Neuron (in vitro differentiated cells): Measurements from ENCODE around the gene CCSER1.
"Not testable (repeated sequence)": the region's sequence is repeated elsewhere in the genome, so short reads cannot be mapped to it uniquely, and the experiment has no call there.

ENCODE experiments used
- H2AFZ ChIP-seq: one replicate; pipeline ENCODE4 v1.6.1; 2013; ENCODE audit warnings: low read depth, mild to moderate bottlenecking, inconsistent platforms, low read length, moderate library complexity
- H3K27me3 ChIP-seq: one replicate; pipeline ENCODE4 v1.6.1; 2013; ENCODE audit warnings: low read length; ENCODE audit not compliant: insufficient read depth
- H3K36me3 ChIP-seq: one replicate; pipeline ENCODE4 v1.6.1; 2013; ENCODE audit warnings: low read length; ENCODE audit not compliant: insufficient read depth
- H3K4me1 ChIP-seq: one replicate; pipeline ENCODE4 v1.6.1; 2013; ENCODE audit warnings: low read length; ENCODE audit not compliant: insufficient read depth
- H3K4me3 ChIP-seq: 2 replicates; pipeline ENCODE4 v1.5.1; 2013; ENCODE audit warnings: mild to moderate bottlenecking, low read length, moderate library complexity
- H3K9me3 ChIP-seq: one replicate; pipeline ENCODE4 v1.6.1; 2013; ENCODE audit warnings: low read length

The CCSER1 gene

DNA sequence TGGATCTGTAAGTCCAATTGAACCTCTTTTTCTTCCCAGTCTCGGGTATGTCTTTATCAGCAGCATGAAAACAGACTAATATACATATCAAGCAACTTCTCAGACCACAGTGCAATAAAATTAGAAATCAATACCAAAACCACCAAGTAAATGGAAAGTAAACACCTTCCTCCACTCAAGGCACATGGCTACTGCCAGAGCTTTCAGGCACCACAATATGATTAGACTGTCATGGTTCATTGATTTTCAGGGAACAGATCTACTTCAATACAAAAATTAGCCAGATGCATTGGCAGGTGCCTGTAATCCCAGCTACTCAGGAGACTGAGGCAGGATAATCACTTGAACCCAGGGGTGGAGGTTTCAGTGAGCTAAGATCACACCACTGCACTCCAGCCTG lies 776.2 kb downstream of the CCSER1 start:
- H3K9me3 ChIP-seq, H3K27me3 ChIP-seq, H2AFZ ChIP-seq, H3K4me3 ChIP-seq, H3K36me3 ChIP-seq, H3K4me1 ChIP-seq: not testable (repeated sequence)

DNA sequence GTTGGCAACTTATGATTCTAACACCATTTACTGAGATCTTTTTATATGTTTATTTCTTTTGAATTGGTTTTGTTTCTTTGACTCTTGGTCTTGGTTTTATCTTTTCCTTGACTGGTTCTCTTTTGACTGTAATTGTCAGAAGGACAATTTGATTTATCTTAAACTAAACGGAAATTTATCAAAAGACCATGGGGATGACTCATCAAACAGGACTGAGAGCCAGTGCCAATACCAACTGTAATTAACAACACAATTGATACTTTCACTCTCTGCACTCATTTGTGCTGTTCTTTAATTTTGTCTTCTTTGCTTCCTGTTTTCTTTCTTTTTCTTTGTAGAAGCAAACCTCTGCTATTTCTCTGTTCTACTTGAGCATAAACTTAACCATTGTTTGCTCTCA lies 776.8 kb downstream of the CCSER1 start:
- no peaks in the 10 kb centered on the region for H3K4me1 ChIP-seq
- H3K4me3 ChIP-seq, result no peak overlapping the region
- no peaks in the 10 kb centered on the region for H3K9me3 ChIP-seq
- H2AFZ ChIP-seq, result no peak overlapping the region
- H3K27me3 ChIP-seq, result no peaks in the 10 kb centered on the region
- no peaks in the 10 kb centered on the region for H3K36me3 ChIP-seq

DNA sequence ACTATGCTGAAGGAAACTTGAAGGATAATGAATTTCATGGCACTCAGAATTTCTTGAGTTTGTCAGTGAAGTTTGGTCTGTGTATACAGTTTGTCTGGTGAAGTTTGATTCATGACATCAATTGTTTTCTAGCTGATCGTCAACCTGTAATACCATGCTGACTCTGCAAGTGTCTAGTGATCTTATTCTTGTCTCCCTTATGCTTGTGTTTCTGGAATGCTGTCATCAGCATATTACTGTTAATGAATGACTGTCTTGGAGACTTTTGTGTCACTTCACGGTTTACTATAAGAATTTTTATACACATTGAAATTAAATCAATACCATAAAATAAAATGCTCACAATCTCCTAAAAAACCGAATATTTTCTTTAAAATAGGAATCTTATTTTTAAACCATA lies 779.0 kb downstream of the CCSER1 start:
- Histone ChIP-seq H3K9me3 (no peaks in the 10 kb centered on the region), H3K4me3 (no peak overlapping the region)

DNA sequence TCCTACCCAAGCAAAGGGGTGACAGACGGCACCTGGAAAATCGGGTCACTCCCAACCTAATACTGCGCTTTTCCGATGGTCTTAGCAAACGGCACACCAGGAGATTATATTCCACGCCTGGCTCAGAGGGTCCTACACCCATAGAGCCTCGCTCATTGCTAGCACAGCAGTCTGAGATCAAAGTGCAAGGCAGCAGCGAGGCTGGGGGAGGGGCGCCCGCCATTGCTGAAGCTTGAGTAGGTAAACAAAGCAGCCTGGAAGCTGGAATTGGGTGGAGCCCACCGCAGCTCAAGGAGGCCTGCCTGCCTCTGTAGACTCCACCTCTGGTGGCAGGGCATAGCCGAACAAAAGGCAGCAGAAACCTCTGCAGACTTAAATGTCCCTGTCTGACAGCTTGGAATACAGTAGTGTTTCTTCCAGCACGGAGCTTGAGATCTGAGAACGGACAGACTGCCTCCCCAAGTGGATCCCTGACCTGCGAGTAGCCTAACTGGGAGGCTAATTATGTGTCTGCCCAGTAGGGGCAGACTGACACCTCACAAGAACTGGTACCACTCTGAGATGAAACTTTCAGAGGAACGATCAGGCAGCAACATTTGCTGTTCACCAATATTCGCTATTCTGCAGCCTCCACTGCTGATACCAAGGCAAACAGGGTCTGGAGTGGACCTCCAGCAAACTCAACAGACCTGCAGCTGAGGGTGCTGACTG lies 784.7 kb downstream of the CCSER1 start:
- H3K36me3 ChIP-seq, H3K27me3 ChIP-seq, H3K4me3 ChIP-seq, H3K4me1 ChIP-seq, H2AFZ ChIP-seq, H3K9me3 ChIP-seq: not testable (repeated sequence)

More for the DNA sequence above, 779.0 kb downstream of the CCSER1 start:
- H3K36me3 ChIP-seq, result no peaks in the 10 kb centered on the region
- H2AFZ ChIP-seq, result no peak overlapping the region
- no peaks in the 10 kb centered on the region for H3K27me3 ChIP-seq
- no peaks in the 10 kb centered on the region for H3K4me1 ChIP-seq

DNA sequence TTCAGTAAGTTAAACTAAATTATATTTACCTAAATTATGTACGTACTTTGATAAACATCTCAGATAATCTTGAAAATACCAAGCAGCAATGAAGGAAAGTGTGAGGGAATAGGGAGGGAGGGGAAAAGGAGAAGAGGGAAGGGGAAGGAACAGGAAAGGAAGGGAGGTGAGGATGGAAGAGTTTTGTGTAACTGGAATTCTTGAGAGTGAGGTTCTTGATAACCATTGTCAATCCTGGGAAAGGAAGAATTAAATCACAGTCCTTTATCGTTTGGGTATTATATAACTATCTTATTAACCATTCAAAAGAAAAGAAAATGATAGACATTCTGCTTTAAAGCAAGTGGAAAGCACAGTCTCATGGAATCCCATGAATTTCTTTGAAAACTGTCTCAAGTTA lies 795.0 kb downstream of the CCSER1 start:
- no peaks in the 10 kb centered on the region for H3K9me3 ChIP-seq
- H3K4me1 ChIP-seq, result no peaks in the 10 kb centered on the region
- no peaks in the 10 kb centered on the region for H3K36me3 ChIP-seq
- no peaks in the 10 kb centered on the region for H3K27me3 ChIP-seq
- no peak overlapping the region for H3K4me3 ChIP-seq
- H2AFZ ChIP-seq, result no peak overlapping the region

DNA sequence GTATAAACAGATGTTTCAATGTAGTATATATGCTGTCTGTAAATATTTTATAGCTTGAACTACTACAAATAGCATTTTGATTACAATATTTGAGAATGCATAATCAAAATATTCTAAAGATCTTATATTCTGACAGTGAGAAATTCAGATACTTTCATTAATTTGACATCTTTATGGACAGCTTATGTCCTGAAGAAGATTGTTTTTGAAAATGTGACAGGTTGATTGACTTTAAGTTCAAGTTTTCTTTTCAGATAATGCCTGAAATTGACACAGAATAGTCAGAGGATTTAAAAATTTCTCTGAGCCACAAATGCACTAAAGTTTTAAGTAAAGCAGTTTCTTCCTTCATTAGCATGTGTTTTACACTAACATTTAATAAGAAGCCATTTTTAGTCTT lies 799.8 kb downstream of the CCSER1 start:
- H3K4me1 ChIP-seq, result no peaks in the 10 kb centered on the region
- no peak overlapping the region for H2AFZ ChIP-seq
- H3K36me3 ChIP-seq, result no peaks in the 10 kb centered on the region
- H3K9me3 ChIP-seq, result no peaks in the 10 kb centered on the region
- H3K4me3 ChIP-seq, result no peak overlapping the region
- no peaks in the 10 kb centered on the region for H3K27me3 ChIP-seq

DNA sequence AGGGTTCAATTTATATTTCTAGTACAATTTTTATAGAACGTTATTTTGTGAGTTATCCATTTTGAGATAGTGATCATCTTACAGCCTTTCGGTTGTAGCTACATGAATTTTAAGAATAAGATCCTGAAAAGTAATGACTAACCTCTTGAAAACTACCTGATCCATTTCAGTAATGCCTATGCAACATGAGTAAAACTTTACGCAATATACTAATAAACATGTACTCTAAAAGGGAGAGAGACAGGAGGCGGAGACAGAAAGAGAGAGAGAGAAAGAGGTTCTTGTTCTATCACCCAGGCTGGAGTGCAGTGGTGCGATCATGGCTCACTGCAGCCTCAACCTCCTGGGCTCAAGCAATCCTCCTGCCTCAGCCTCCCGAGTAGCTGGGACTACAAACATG lies 816.1 kb downstream of the CCSER1 start:
- Histone ChIP-seq H3K27me3 (no peaks in the 10 kb centered on the region), H3K9me3 (no peaks in the 10 kb centered on the region), H2AFZ (no peak overlapping the region), H3K4me3 (no peak overlapping the region), H3K4me1 (no peaks in the 10 kb centered on the region), H3K36me3 (no peaks in the 10 kb centered on the region)

DNA sequence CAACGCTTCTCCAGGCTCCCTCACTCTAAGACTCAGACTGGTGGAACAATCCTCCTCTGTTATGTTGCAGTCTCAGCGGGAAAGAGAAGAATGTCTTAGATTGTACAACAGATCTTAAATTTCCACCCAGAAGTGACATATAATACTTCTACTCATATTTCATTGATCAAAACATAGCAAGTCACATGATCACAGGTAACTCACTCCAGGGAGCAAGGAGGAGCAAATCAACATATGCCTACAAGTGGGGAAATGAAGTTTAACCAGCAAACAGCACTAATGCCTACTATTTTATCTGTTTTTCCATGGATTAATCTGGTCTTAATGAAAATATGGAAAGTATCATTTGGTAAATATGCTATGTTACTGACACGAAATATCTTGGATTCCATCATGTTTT lies 819.8 kb downstream of the CCSER1 start:
- Histone ChIP-seq H3K4me1 (no peaks in the 10 kb centered on the region), H3K4me3 (no peak overlapping the region), H2AFZ (no peak overlapping the region), H3K27me3 (no peaks in the 10 kb centered on the region), H3K36me3 (no peaks in the 10 kb centered on the region), H3K9me3 (no peaks in the 10 kb centered on the region)

DNA sequence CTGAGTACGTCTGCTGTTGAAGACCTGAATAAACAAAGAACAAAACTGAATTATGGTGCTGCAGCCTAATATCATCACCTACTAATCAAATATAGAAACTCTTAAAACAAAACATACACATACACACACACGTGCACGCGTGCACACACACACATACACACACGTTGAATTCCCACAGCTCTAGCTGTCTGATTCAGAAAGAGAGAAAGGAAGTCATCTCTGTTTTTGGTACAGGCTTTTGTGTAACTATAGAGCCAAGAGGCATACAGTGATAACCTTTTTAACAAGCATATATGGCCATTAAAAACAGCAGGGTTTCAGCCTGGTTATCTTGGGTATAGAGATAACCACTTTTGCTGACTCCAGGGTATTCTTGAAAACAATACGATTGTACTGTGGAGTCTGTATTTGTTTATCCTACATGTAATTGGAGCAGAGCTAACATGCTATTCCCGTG lies 823.2 kb downstream of the CCSER1 start:
- Histone ChIP-seq H3K36me3 (no peaks in the 10 kb centered on the region), H3K4me1 (no peaks in the 10 kb centered on the region), H3K27me3 (no peaks in the 10 kb centered on the region), H2AFZ (no peak overlapping the region), H3K9me3 (no peaks in the 10 kb centered on the region), H3K4me3 (no peak overlapping the region)

DNA sequence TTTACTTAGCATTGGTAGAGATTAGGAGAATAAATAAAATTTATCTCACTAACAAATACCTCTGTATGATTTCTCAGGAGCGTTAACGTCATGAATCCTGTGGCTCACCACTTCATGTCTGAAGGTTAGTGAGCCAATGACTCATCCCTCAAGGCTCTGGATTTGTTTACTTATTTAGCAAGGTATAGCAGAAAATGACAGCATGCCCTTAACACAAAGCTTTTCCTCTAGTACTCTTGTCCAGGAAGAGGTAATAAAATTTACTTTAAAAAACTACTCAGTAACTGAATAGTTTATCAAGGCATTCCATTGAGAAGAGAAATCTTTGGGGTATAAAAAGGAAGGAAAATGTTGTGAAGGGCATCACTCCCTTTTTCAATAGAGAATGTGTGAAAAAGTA lies 823.8 kb downstream of the CCSER1 start:
- Histone ChIP-seq H3K4me3 (no peak overlapping the region), H3K27me3 (no peaks in the 10 kb centered on the region), H3K4me1 (no peaks in the 10 kb centered on the region), H3K36me3 (no peaks in the 10 kb centered on the region), H2AFZ (no peak overlapping the region), H3K9me3 (no peaks in the 10 kb centered on the region)

DNA sequence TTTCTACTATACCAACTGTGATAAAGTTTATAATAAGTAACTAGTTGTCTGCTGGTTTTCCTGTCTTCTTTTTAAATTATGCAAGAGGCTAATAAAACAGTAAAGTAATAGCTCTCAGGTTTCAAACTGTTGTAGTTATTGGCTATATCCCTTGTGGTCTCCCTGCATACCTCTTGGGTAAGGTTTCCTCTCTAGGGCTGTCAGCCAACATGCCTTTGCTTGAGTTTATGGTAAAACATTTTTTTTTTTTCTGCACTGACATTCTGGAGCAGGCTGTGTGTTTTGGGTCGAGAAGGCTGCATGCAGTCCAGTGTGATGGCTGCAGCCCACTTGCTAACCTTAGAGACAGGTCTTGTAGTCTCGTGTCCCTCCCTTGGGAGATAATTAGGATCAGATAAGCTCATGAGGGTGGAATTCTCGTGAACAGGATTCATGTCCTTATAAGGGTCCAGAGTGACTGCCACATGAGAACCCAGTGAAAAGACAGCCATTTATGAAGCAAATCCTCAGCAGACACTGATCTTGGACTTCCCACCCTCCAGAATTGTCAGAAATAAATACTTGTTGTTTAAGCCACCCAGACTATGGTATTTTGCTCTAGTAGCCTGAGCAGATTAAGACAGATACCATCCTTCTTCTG lies 831.2 kb downstream of the CCSER1 start:
- H3K36me3 ChIP-seq, result no peaks in the 10 kb centered on the region
- no peaks in the 10 kb centered on the region for H3K4me1 ChIP-seq
- no peaks in the 10 kb centered on the region for H3K27me3 ChIP-seq
- H3K4me3 ChIP-seq, result no peak overlapping the region
- H2AFZ ChIP-seq, result no peak overlapping the region
- no peaks in the 10 kb centered on the region for H3K9me3 ChIP-seq

DNA sequence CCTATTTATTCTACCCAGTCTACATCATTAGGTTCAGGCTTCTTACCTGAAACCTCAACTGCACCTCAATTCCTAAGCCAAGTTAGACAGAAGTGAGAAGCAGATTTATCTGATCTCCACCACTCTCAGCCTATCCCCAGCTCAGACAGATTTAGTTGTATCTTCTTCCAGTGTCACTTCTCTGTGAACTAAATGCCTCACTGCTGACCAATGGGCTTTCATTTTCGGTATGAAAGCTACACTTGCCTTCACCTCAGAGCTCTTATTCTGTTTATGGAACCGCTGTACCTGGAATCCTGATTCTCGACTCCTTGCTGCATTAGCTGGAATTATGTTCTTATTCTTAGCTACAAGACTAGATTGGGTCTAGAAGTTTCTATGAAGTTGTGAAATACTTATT lies 833.2 kb downstream of the CCSER1 start:
- no peak overlapping the region for H2AFZ ChIP-seq
- no peaks in the 10 kb centered on the region for H3K27me3 ChIP-seq
- H3K4me3 ChIP-seq, result no peak overlapping the region
- H3K9me3 ChIP-seq, result no peaks in the 10 kb centered on the region
- H3K4me1 ChIP-seq, result no peaks in the 10 kb centered on the region
- H3K36me3 ChIP-seq, result no peaks in the 10 kb centered on the region

DNA sequence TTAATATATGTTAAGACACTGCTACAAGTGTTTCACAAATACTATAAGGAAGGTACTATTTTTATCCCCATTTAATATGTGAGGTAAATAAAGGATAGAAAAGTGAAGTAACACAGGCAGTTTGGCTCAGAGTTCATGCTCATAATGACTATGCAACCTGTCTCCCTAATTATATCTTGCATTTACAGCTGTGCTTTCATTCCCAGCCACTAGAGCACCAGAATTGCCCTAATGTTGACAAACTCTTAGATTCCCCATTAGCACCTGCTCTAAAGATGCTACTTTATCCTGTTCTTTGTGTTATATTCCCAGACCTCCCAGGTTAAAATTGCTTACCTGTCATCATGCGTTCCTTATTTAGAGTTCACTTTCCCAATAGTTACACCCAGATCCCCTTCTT lies 833.6 kb downstream of the CCSER1 start:
- H3K27me3 ChIP-seq, result no peaks in the 10 kb centered on the region
- H3K9me3 ChIP-seq, result no peaks in the 10 kb centered on the region
- H2AFZ ChIP-seq, result no peak overlapping the region
- H3K4me1 ChIP-seq, result no peaks in the 10 kb centered on the region
- no peaks in the 10 kb centered on the region for H3K36me3 ChIP-seq
- no peak overlapping the region for H3K4me3 ChIP-seq

DNA sequence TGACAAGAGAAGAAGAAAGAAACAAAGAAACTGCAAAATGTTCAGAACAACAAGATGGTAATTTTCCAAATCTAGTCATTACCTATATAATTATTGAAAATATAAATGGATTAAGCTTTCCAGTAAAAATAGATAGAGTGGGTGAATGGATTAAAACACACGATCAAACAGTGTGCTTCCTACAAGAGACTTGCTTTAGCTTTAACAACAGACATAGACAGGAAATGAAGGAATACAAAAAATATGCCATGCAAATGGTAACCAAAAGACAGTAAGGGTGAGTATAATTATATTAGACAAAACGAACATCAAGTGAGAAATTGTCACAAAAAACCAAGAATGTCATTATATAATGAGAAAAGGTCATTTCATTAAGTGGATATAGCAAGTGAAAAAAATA lies 842.8 kb downstream of the CCSER1 start:
- no peaks in the 10 kb centered on the region for H3K36me3 ChIP-seq
- no peaks in the 10 kb centered on the region for H3K4me1 ChIP-seq
- H3K27me3 ChIP-seq, result no peaks in the 10 kb centered on the region
- H3K4me3 ChIP-seq, result no peak overlapping the region
- no peak overlapping the region for H2AFZ ChIP-seq
- H3K9me3 ChIP-seq, result no peaks in the 10 kb centered on the region
